Measurements from ENCODE around the gene GRIA2.

GRIA2 gene

GRCh38 chr4:157372567-157372966 is 152.0 kb downstream of the GRIA2 start:
- no peaks in the 10 kb centered on the region for H3K4me1 ChIP-seq (ENCODE audit: control insufficient read depth, insufficient read depth, low read length)
- TF ChIP-seq HOXD13 (CRISPR knock-in tag; IDR thresholded peaks at IDR 0.05; ENCODE audit: borderline replicate concordance) (no peak), ZNF221 (tag by site-specific recombination; IDR thresholded peaks at IDR 0.05; ENCODE audit: borderline replicate concordance) (no peak), GFI1B (tag by site-specific recombination; IDR thresholded peaks at IDR 0.05) (no peak), ZNF248 (tag by site-specific recombination; IDR thresholded peaks at IDR 0.05) (no peak)
- no peaks in the 10 kb centered on the region for H3K36me3 ChIP-seq (ENCODE audit: control insufficient read depth in 2 of 2, insufficient read depth in 1 of 2, low read length in 2 of 2)
- H3K4me3 ChIP-seq (ENCODE audit: low read depth, low read length): no peak overlapping the region
- CTCF ChIA-PET: no interaction called here
- H3K27ac ChIP-seq (ENCODE audit: extremely low read depth, low read depth, low read length): no peak overlapping the region
- POLR2A ChIA-PET: no interaction called here
- H3K9me3 ChIP-seq (ENCODE audit: control insufficient read depth, insufficient read depth, low read depth, low read length): no peaks in the 10 kb centered on the region

- no peaks in the 10 kb centered on the region for H3K9me3 ChIP-seq (ENCODE audit: control insufficient read depth, insufficient read depth, low read depth, low read length)
- H3K4me1 ChIP-seq (ENCODE audit: control insufficient read depth, insufficient read depth, low read length): no peaks in the 10 kb centered on the region
- H3K4me3 ChIP-seq (ENCODE audit: low read depth, low read length): no peak overlapping the region
- TF ChIP-seq BCL11B (tag by site-specific recombination; IDR thresholded peaks at IDR 0.05; ENCODE audit: low read depth) (no peak), ZBTB11 (tag by site-specific recombination; conservative IDR thresholded peaks at IDR 0.05; ENCODE audit: low read depth) (no peak), ZNF701 (tag by site-specific recombination; IDR thresholded peaks at IDR 0.05) (no peak), SP7 (tag by site-specific recombination; IDR thresholded peaks at IDR 0.05) (no peak), PRDM4 (tag by site-specific recombination; IDR thresholded peaks at IDR 0.05) (no peak), PRDM1 (tag by site-specific recombination; IDR thresholded peaks at IDR 0.05) (no peak), ZNF530 (tag by site-specific recombination; IDR thresholded peaks at IDR 0.05; ENCODE audit: low read depth) (no peak)
- TF ChIP-seq, protein P1, sequence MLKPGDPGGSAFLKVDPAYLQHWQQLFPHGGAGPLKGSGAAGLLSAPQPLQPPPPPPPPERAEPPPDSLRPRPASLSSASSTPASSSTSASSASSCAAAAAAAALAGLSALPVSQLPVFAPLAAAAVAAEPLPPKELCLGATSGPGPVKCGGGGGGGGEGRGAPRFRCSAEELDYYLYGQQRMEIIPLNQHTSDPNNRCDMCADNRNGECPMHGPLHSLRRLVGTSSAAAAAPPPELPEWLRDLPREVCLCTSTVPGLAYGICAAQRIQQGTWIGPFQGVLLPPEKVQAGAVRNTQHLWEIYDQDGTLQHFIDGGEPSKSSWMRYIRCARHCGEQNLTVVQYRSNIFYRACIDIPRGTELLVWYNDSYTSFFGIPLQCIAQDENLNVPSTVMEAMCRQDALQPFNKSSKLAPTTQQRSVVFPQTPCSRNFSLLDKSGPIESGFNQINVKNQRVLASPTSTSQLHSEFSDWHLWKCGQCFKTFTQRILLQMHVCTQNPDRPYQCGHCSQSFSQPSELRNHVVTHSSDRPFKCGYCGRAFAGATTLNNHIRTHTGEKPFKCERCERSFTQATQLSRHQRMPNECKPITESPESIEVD (tag by site-specific recombination; IDR thresholded peaks at IDR 0.05): no peak
- POLR2A ChIA-PET: no interaction called here
- no peaks in the 10 kb centered on the region for H3K36me3 ChIP-seq (ENCODE audit: control insufficient read depth in 2 of 2, insufficient read depth in 1 of 2, low read length in 2 of 2)
- no peak overlapping the region for H3K27ac ChIP-seq (ENCODE audit: extremely low read depth, low read depth, low read length)
- CTCF ChIA-PET: no interaction called here
These were observed 169.2 kb downstream of the GRIA2 start for GRCh38 chr4:157389741-157390140.

- H3K36me3 ChIP-seq (ENCODE audit: control insufficient read depth in 2 of 2, insufficient read depth in 1 of 2, low read length in 2 of 2): no peaks in the 10 kb centered on the region
- no peaks in the 10 kb centered on the region for H3K4me1 ChIP-seq (ENCODE audit: control insufficient read depth, insufficient read depth, low read length)
- TF ChIP-seq GLIS2 (tag by site-specific recombination; IDR thresholded peaks at IDR 0.05): no peak
- TF ChIP-seq ZXDB (tag by site-specific recombination; IDR thresholded peaks at IDR 0.05): no peak
- no peak for TF ChIP-seq ZNF23 (tag by site-specific recombination; IDR thresholded peaks at IDR 0.05; ENCODE audit: borderline replicate concordance)
- no peak for TF ChIP-seq ZNF580 (tag by site-specific recombination; IDR thresholded peaks at IDR 0.05)
- no peak for TF ChIP-seq ZBTB49 (tag by site-specific recombination; IDR thresholded peaks at IDR 0.05; ENCODE audit: low read depth)
- TF ChIP-seq ZNF324 (tag by site-specific recombination; IDR thresholded peaks at IDR 0.05): no peak
- TF ChIP-seq KLF17 (tag by site-specific recombination; IDR thresholded peaks at IDR 0.05): no peak
- H3K4me3 ChIP-seq (ENCODE audit: low read depth, low read length): no peak overlapping the region
- ChIA-PET POLR2A (no interaction called here), CTCF (no interaction called here)
- H3K9me3 ChIP-seq (ENCODE audit: control insufficient read depth, insufficient read depth, low read depth, low read length): no peaks in the 10 kb centered on the region
- H3K27ac ChIP-seq (ENCODE audit: extremely low read depth, low read depth, low read length): no peak overlapping the region
These were observed 184.5 kb downstream of the GRIA2 start for GRCh38 chr4:157405070-157405469.

All from HEK293 (cell line).